Iris pigment epithelial cell (primary cell): ENCODE results near the gene TTC33.
"Not testable (repeated sequence)": the region's sequence is repeated elsewhere in the genome, so short reads cannot be mapped to it uniquely, and the experiment has no call there.

Experiments used
- DNase-seq: peaks from one replicate; pipeline ENCODE4 v3.0.0-alpha.2; 2011; ENCODE audit warnings: low read depth

TTC33 gene

GRCh38 chr5:40779561-40779960, 23.8 kb upstream of the TTC33 start:
- DNase-seq: no peak

DNA sequence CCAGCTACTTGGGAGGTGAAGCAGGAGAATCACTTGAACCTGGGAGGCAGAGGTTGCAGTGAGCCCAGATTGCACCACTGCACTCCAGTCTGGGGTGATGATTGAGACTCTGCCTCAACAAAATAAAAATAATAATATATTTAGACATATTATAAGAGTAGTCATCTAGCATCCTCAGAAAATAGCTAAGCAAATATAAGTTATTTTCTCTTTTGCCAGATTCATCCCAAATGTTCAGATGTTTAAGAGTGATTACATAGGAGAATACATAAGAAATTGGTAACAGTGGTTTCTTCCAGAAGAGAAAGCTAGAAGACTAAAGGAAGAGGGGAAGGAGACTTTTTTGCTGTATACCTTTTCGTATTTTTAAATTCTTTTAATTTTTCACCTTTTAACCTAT, 22.4 kb upstream of the TTC33 start:
- DNase-seq: no peak

- DNase-seq: no peak
Measured at GRCh38 chr5:40776658-40776977, 20.9 kb upstream of the TTC33 start.

GRCh38 chr5:40775846-40776657, 20.3 kb upstream of the TTC33 start:
- DNase-seq: peak; percentile 19

GRCh38 chr5:40775085-40775845, 19.5 kb upstream of the TTC33 start:
- DNase-seq: no peak

DNA sequence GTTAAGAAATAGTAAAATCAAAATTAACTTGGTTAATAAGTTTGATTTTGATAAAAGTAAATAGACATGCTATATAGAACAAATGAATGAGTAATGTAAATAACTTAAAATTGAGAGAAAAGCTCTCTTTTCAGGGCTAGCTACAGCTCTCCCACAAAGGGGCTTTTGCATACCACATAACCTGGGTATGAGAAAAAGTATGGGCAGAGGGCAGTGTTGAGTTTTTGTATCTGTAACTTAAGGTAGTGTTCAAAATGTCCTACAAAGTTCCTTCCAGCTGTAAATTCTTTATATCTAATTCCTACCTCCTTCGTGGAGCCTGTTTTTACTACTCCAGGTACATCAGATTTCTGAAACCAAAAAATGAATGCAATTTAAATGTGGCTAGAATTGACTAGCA, 18.9 kb upstream of the TTC33 start:
- DNase-seq: no peak

DNA sequence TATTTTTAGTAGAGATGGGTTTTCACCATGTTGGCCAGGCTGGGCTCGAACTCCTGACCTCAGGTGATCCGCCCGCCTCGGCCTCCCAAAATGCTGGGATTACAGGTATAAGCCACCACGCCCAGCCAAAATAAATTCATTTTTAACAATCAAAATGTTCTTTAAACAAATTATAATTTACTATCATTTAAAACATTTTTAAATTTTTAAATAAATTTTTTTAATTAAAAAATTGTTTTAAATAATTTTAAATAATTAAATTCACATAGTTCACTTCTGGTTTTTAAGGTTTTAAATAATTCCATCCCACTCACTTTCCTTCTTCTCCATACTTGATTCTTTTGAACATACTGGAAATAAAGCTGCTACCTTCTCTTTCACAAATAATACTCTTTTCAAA, 15.0 kb upstream of the TTC33 start:
- DNase-seq: no peak

DNA sequence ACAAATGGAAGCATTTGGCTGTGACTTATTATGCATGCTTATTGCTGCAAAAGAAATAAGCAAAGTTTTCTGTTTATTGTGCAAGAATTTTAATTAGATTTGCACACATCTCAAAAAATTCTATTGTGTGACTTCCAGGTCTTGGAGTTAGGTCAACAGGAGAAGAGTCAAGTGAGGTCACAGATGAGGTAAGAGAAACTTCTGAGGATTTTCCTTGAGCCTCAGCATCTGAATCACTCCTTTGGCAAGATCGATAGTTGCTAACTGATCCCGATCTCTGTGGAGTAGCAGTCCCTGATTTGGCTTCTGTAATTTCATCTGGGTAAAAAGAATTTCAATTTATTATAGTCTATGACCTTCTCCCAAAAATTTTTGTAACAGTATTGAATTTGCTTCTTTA, 6.9 kb upstream of the TTC33 start:
- peak; percentile 19 for DNase-seq

GRCh38 chr5:40757400-40757799, 1.6 kb upstream of the TTC33 start:
- DNase-seq: no peak

DNA sequence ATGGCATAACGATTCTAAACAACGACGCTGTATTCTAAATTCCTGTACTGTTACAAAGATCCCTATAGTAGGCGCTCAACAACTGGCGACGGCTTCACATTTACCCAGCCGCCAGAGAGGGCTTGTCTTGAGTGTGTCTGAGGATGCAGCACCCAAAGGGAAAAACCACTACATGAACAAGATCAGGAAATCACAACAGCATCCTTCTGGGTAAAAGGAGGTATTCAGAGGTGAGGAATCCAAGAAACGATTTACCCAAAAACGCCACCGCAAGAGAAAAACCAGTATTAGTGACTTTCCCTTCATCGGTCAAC, 711 bp downstream of the TTC33 start:
- peak; percentile 90 for DNase-seq

- peak; percentile 88 for DNase-seq
Measured at GRCh38 chr5:40754381-40755092, 1.2 kb downstream of the TTC33 start.

- DNase-seq: peak; percentile 61
Measured at GRCh38 chr5:40746703-40747102, 9.1 kb downstream of the TTC33 start.

DNA sequence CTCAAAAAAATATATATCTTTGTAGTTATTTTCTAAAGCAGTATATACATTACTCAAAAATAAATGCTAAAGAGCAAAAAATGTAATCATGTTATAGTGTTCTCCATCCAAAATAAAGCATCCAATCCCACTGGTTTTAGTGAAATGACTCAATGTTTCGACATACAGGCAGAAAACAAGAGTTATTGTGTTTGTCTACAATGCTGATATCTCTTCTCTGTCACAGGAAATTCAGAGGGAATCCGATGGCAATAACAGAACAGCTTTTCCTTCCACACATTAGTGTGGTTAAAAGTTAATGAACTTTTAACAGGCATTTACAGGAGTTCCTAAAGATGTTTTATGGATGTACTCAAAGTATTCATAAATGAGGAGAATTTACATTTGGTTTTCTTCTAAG, 12.0 kb downstream of the TTC33 start:
- no peak for DNase-seq

DNA sequence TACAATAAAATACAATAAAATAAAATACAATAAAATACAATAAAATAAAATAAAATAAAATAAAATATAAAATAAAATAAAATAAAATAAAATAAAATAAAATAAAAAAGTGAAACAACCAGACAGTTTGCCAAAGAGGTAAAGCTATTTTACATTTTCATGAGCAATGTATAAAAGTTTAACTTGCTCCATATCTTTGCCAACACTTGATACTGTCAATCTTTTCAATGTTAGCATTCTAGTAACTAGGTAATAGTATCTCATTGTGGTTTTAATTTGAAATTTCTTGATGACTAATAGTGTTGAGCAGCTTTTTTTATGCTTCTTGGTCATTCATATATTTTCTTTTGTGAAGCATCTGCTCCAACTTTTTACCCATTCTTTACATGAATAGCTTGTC, 17.3 kb downstream of the TTC33 start:
- peak; percentile 32 for DNase-seq

- peak; percentile 71 for DNase-seq
Measured at GRCh38 chr5:40736103-40736875, 19.5 kb downstream of the TTC33 start.

GRCh38 chr5:40735609-40736008, 20.2 kb downstream of the TTC33 start:
- DNase-seq: no peak

DNA sequence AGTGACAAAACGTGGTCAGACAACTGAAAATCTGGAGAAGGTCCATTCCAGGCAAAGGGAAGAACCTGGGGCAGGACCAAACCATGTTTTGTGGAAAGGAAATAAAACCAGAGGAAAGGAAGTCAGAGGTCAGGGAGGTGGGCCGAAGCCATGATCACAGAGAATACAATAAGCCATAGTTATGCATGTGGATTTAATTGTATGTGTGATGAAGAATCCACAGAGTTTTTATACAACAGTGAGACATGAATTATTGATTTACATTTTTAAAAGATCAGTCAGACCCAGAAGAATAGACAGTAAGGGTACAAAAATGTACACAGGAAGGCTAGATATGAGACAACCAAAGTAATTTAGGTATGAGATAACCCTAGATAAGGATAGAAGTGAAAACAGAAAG, 20.8 kb downstream of the TTC33 start:
- DNase-seq: peak; percentile 58

DNA sequence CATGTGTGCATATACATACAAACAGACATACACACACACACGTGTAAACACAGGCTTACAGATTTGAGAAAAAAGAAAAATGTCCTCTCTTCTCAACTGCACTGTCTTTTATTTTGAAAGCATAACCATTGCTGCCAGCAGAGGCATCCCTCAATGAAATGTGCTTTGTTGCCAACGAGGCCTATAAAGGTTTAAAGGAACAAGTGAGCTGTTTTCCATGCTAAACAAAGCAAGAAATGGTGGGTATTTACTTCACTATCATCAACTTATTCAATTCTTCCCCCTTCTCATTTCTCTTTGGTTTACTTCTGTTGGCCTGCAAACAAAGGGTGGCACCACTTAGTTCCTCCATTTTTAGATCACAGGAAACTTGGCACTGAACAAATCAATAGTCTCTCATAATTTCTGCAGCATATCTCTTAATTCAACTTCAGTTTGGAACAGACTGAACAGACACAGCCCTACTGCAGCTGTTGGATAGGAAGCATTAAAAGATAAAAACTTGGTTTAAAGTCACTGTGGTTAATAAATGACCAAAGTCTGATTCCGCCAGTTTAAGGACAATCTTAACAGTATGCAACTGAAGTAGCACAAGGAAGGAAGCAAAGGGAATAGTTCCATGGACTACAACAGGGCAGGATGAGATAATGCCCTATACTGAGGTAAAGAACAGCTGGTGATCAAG, 21.7 kb downstream of the TTC33 start:
- DNase-seq: no peak

DNA sequence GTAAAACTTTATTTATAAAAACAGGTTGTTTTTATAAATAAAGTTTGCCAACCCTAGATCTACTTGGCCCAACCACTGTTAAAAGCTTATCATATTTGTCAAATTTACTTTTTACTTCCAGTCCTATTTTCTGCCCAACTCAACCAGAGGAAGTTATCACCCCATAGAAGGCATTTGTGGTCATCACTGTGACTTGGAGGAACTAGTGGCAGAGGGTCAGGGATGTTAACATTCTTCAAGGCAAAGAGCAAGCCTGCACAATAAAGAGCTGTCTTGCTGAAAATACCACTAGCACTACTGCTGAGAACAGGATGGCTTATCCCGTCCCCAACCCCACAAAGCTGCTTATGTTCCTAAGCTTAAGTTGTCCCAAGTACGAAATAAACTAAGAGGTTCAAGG, 22.3 kb downstream of the TTC33 start:
- DNase-seq: no peak

DNA sequence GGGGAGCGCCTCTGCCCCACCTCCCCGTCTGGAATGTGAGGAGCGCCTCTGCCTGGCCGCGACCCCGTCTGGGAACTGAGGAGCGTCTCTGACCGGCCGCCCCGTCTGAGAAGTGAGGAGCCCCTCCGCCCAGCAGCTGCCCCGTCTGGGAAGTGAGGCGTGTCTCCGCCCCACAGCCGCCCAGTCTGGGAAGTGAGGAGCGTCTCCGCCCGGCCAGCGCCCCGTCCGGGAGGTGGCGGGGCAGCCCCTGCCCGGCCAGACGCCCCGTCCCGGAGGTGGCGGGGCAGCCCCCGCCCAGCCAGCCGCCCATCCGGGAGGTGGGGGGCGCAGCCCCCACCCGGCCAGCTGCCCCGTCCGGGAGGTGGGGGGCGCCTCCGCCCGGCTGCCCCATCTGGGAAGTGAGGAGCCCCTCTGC, 33.3 kb downstream of the TTC33 start:
- DNase-seq: not testable (repeated sequence)

GRCh38 chr5:40720069-40720468, 35.7 kb downstream of the TTC33 start:
- no peak for DNase-seq

DNA sequence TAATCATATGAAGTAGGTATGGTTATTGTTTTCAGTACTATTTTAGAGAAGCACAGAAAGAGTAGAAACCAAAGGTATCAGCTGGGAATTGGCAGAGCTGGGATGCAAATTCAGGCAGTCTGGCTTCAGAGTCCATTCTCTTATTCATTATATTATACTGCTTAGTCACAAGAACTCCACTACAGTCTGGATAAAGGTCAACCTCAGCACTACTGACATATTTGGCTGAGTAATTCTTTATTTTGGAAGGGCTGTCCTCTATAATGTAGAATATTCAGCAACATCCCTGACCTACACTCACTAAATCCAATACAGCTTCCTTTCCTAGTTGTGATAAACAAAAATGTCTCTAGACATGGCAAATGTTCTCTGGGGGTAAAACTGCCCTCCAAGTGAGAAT, 38.5 kb downstream of the TTC33 start:
- DNase-seq: peak; percentile 76
